ENCODE measurements around the gene CD300LF. TPM values are rescaled to one million over a fixed set of nuclear protein-coding genes. Genes with fewer than 3 reads are reported as not detected.

Gene CD300LF
- total and polyA plus RNA-seq, 7 donors, result 0.27 to 8.3 (median 3.3) TPM; not detected in 3

- Histone ChIP-seq H3K27ac (no peak overlapping the region), H3K4me1 (no peaks in the 10 kb centered on the region), H3K4me3 (no peak overlapping the region), H3K36me3 (no peaks in the 10 kb centered on the region), H3K27me3 (peaks cover 0 to 9% (median 8%) of the 10 kb centered on the region in 3 donors), H3K9me3 (no peaks in the 10 kb centered on the region)
- intact Hi-C loops (cut with DNase I), result no loop called here
- WGBS, 2 donors, result 57 to 60% methylated on average over 12 of the region's 12 CpGs
- TF ChIP-seq, protein P1, sequence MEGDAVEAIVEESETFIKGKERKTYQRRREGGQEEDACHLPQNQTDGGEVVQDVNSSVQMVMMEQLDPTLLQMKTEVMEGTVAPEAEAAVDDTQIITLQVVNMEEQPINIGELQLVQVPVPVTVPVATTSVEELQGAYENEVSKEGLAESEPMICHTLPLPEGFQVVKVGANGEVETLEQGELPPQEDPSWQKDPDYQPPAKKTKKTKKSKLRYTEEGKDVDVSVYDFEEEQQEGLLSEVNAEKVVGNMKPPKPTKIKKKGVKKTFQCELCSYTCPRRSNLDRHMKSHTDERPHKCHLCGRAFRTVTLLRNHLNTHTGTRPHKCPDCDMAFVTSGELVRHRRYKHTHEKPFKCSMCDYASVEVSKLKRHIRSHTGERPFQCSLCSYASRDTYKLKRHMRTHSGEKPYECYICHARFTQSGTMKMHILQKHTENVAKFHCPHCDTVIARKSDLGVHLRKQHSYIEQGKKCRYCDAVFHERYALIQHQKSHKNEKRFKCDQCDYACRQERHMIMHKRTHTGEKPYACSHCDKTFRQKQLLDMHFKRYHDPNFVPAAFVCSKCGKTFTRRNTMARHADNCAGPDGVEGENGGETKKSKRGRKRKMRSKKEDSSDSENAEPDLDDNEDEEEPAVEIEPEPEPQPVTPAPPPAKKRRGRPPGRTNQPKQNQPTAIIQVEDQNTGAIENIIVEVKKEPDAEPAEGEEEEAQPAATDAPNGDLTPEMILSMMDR (IDR thresholded peaks at IDR 0.05), result no peak
- no peak for TF ChIP-seq POLR2AphosphoS5 (IDR thresholded peaks at IDR 0.05)
- no peak for TF ChIP-seq EP300 (IDR thresholded peaks at IDR 0.05)
- no peak for TF ChIP-seq POLR2A (IDR thresholded peaks at IDR 0.05)
- no peak for DNase-seq
These were observed 1.5 kb downstream of the CD300LF start for GRCh38 chr17:74711058-74711824.

GRCh38 chr17:74704544-74704943 is 8.2 kb downstream of the CD300LF start:
- Histone ChIP-seq H3K27ac (no peak overlapping the region), H3K27me3 (no peaks in the 10 kb centered on the region), H3K9me3 (no peaks in the 10 kb centered on the region), H3K4me1 (no peaks in the 10 kb centered on the region), H3K4me3 (no peak overlapping the region), H3K36me3 (no peaks in the 10 kb centered on the region)
- WGBS, 2 donors, result 88% methylated on average over 8 of the region's 8 CpGs
- TF ChIP-seq POLR2AphosphoS5 (IDR thresholded peaks at IDR 0.05) (no peak), EP300 (IDR thresholded peaks at IDR 0.05) (no peak), POLR2A (IDR thresholded peaks at IDR 0.05) (no peak)
- TF ChIP-seq, protein P1 (IDR thresholded peaks at IDR 0.05), result no peak
- DNase-seq, result no peak
- intact Hi-C loops (cut with DNase I), result no loop called here

GRCh38 chr17:74703311-74703710 is 9.4 kb downstream of the CD300LF start:
- TF ChIP-seq, protein P1 (IDR thresholded peaks at IDR 0.05), result no peak
- TF ChIP-seq EP300 (IDR thresholded peaks at IDR 0.05) (no peak), POLR2A (IDR thresholded peaks at IDR 0.05) (no peak), POLR2AphosphoS5 (IDR thresholded peaks at IDR 0.05) (no peak)
- 47 to 72% methylated on average over 2 of the region's 2 CpGs for WGBS, 2 donors
- H3K9me3 ChIP-seq, result no peaks in the 10 kb centered on the region

DNA sequence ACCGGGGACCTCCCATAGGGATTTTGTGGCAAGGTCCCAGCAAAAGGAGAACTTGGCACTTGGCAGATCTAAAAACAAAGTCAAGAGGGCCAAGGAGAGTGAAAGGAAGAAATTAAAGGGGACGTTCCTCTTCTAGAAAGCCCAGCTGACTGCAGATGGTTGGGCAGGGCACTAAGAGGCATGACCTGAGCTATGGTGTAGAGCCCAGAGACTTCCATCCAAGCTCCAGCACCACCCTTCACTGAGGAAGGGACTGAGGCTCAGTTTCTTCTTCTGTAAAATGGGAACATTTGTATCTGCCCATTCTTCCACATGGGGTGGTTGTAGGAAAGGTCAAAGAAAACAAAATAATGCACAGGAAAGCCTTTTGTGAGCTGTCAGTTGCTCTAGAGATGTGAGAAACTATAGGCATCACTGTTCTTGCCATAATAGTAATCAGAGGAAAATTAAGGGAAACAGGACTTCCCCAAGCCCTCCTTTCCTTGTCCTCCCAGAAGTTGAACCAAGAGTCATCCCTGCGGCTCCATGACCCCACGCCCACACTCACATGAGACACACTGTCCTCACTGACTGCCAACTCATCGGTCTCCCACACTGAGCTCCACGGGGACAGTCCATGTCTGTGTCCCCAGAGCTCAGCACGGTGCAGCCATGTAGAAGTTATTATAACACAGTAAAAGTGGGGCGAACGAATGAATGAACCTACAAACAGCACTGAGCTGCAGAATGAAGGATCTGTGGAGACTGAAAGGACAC is 10.4 kb downstream of the CD300LF start:
- H3K27me3 ChIP-seq, result no peaks in the 10 kb centered on the region
- H3K27ac ChIP-seq, result no peak overlapping the region
- H3K4me3 ChIP-seq, result no peak overlapping the region
- TF ChIP-seq POLR2A (IDR thresholded peaks at IDR 0.05), result no peak
- TF ChIP-seq EP300 (IDR thresholded peaks at IDR 0.05), result no peak
- TF ChIP-seq POLR2AphosphoS5 (IDR thresholded peaks at IDR 0.05), result no peak
- TF ChIP-seq, protein P1 (IDR thresholded peaks at IDR 0.05), result no peak
- no peaks in the 10 kb centered on the region for H3K9me3 ChIP-seq
- no peaks in the 10 kb centered on the region for H3K36me3 ChIP-seq
- WGBS, 2 donors, result 72 to 79% methylated on average over 9 of the region's 9 CpGs
- no peaks in the 10 kb centered on the region for H3K4me1 ChIP-seq
- intact Hi-C loops (cut with DNase I), result no loop called here
- DNase-seq, result no peak

More at GRCh38 chr17:74703311-74703710, 9.4 kb downstream of the CD300LF start:
- Histone ChIP-seq H3K4me3 (no peak overlapping the region), H3K4me1 (no peaks in the 10 kb centered on the region), H3K27ac (no peak overlapping the region), H3K27me3 (no peaks in the 10 kb centered on the region), H3K36me3 (no peaks in the 10 kb centered on the region)
- intact Hi-C loops (cut with DNase I), result no loop called here
- DNase-seq, result no peak
